ENCODE measurements around the gene PDGFD.

GRCh38 chr11:104033561-104033960 lies 130.4 kb downstream of the PDGFD start:
- no peak for TF ChIP-seq EZH2 (IDR thresholded peaks at IDR 0.05)
- TF ChIP-seq POLR2AphosphoS5 (IDR thresholded peaks at IDR 0.05; ENCODE audit: borderline replicate concordance, low read depth, low read length): no peak

Measured in SK-N-MC (cell line).